ENCODE results near the gene COMP.

Gene COMP

DNA sequence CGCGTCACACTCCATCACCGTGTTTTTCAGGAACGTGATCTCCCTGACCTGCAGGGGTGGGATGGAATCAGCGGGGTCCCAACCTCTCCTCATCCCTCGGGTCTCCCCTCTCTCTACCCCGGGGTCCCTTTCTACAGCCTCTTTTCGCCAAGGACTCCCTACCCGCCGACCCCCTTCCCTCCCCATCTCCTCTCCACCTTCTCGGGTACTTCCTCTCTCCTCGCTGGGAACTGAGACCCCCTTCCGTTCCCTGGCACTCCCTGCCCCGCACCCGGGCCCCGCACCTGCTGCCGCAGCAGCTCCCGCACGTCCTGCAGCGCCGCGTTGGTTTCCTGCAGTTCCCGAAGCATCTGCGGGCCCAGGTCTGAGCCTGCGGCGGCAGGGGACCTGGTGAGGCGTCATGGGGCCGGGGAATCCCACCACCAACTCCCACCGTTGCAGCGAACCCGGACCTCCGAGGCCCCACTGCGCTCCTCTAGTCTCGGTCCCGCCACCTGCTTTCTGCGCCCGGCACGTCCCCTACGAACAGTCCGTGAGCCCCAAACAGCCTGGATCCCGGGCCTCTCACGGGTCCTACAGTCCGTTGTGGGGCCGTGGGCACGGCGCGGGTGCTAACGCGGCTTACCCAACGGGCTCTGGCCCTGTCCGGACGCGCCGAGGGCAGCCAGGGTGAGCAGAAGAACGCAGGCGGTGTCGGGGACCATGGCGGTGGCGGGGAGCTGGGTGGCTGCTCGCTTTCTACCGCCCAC, at the start of gene COMP:
COMP (minus strand) TSS at position 740 of the 749 bp plus-strand sequence; CDS start at position 704, 36 bp downstream.
- in situ Hi-C loops (cut with HindIII; ENCODE audit: low pct_ligation_motif_present, low sequenced_read_pairs) = no loop called here
- no peaks in the 10 kb centered on the region for H3K36me3 ChIP-seq (replicated peaks)
- DNase-seq = no peak
- no peak within 1 kb of the TSS for H3K4me3 ChIP-seq (ENCODE audit: low read depth, low read length)
- no peak within 1 kb of the TSS for H3K27ac ChIP-seq
- TF ChIP-seq, protein P1, sequence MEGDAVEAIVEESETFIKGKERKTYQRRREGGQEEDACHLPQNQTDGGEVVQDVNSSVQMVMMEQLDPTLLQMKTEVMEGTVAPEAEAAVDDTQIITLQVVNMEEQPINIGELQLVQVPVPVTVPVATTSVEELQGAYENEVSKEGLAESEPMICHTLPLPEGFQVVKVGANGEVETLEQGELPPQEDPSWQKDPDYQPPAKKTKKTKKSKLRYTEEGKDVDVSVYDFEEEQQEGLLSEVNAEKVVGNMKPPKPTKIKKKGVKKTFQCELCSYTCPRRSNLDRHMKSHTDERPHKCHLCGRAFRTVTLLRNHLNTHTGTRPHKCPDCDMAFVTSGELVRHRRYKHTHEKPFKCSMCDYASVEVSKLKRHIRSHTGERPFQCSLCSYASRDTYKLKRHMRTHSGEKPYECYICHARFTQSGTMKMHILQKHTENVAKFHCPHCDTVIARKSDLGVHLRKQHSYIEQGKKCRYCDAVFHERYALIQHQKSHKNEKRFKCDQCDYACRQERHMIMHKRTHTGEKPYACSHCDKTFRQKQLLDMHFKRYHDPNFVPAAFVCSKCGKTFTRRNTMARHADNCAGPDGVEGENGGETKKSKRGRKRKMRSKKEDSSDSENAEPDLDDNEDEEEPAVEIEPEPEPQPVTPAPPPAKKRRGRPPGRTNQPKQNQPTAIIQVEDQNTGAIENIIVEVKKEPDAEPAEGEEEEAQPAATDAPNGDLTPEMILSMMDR (IDR thresholded peaks at IDR 0.05; ENCODE audit: low read depth, low read length, missing control alignments) = no peak
- H3K27me3 ChIP-seq (replicated peaks) = peaks cover 75% of the 10 kb centered on the region

DNA sequence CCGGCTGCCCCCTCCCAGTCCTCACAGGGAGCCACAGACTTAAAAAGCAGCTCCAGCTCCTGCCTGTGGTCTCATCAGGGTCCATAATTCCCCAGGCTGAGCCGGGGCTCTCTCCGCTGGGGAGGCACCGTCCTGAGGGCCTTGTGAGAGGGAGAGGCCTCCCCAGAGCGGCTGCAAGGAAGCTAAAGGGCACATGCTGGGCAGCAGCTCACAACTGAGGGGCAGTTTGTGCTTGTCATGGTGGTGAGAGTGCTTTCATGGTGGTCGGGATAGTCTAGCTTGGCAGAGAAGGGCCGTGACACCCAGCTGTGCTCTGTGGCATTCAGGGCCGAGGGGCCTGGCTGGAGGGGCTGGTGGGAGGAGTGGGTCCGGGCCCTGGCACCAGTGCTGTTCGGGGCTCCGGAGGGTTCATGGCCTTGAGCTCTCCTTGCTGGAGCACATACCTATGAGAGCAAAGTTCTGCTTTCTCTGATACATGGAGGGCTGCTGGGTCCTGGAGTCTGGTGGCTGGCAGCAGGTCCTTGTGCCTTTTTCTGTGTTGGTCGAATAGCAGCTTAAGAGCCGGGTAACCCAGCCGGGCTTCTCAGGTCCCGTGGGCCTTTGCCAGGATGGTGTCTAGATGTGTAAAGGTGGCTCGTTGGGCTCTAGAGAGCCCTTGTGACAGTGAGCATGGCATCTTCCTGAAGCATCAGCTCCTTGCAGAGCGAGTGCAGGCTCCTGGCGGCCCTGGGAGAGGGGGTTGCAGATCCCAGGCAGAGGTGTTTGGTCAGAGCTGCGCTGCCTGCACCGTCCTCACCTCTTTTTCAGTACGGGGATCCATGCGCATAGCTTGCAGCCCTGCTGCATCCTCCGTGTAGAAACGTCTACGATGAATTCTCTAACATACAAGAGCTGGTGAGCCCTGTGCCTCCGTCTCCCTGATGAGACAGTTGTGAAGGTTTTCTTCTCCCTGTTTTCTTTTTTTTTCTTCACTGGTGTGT, 49.5 kb upstream of the COMP start:
- H3K27ac ChIP-seq = no peak overlapping the region

DNA sequence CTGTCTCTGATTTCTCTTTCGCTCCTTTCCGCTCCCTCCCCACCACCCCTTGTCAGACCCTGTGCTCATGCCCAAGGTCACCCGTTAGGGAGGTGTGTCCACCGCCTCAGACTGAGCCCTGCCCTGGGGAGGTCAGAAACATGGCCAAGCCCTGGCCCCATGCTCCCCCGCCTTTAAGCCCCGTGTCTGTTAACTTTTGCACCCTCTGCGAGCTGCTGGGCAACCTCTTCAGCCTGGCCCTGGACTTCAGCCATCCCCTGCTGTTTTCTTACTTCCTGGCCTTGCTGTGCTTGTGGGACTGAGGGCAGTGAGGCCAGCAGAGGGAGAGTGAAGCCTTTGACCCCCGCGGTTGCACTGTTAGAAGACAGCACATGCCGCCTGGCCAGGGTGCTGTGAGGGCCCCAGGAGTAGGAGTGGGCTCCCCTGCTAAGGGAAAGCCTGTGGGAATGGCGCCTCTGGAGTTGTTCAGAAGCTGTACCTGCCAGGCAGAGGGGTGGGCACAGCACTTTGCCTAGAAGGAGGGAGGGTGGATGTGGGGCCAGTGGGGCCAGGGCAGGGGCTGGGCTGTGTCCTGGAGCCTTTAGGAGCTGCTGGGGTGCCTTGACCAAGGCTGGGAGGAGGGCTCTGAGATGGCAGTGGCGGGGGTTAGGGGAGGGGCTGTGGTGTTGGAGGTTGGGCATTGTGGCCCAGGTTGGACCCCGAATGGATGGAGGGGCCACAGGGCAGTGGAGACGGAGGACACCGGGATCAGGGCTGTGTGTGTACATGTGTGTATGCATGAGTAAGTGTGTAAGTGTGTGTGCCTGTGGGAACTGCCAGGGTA, 48.6 kb upstream of the COMP start:
- in situ Hi-C loops (cut with HindIII; ENCODE audit: low pct_ligation_motif_present, low sequenced_read_pairs) = no loop called here
- no peaks in the 10 kb centered on the region for H3K27me3 ChIP-seq (replicated peaks)
- H3K27ac ChIP-seq = no peak overlapping the region
- no peak overlapping the region for H3K4me3 ChIP-seq (ENCODE audit: low read depth, low read length)
- H3K36me3 ChIP-seq (replicated peaks) = peaks cover 7% of the 10 kb centered on the region
- TF ChIP-seq, protein P1 (IDR thresholded peaks at IDR 0.05; ENCODE audit: low read depth, low read length, missing control alignments) = no peak
- no peak for DNase-seq

More for the DNA sequence above, 49.5 kb upstream of the COMP start:
- Histone ChIP-seq H3K4me3 (ENCODE audit: low read depth, low read length) (no peak overlapping the region), H3K36me3 (replicated peaks) (peaks cover 3% of the 10 kb centered on the region), H3K27me3 (replicated peaks) (no peaks in the 10 kb centered on the region)
- in situ Hi-C loops (cut with HindIII; ENCODE audit: low pct_ligation_motif_present, low sequenced_read_pairs) = no loop called here
- TF ChIP-seq, protein P1 (IDR thresholded peaks at IDR 0.05; ENCODE audit: low read depth, low read length, missing control alignments) = no peak
- DNase-seq = no peak

DNA sequence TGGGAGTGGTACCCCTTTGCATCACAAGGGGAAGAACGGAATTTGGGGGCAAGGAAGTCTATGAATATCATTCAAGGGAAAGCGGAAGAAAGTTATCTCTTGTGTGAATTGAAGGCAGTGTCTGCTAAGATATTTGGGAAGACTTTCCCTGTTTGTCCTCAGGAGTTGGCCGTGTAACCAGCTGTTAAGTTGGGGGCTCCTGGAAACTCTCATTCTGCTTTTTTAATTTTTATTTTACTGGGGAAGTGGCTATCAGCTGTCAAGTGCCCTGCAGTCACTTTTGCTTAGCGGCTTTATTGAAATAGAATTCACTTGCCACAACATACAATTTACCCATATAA, 43.5 kb upstream of the COMP start:
- Histone ChIP-seq H3K27ac (no peak overlapping the region), H3K36me3 (replicated peaks) (peaks cover 7% of the 10 kb centered on the region), H3K27me3 (replicated peaks) (no peaks in the 10 kb centered on the region), H3K4me3 (ENCODE audit: low read depth, low read length) (no peak overlapping the region)
- DNase-seq = no peak
- TF ChIP-seq, protein P1 (IDR thresholded peaks at IDR 0.05; ENCODE audit: low read depth, low read length, missing control alignments) = no peak
- in situ Hi-C loops (cut with HindIII; ENCODE audit: low pct_ligation_motif_present, low sequenced_read_pairs) = no loop called here

GRCh38 chr19:18833849-18834643, 42.9 kb upstream of the COMP start:
- TF ChIP-seq, protein P1 (IDR thresholded peaks at IDR 0.05; ENCODE audit: low read depth, low read length, missing control alignments) = no peak
- no peak for DNase-seq
- Histone ChIP-seq H3K36me3 (replicated peaks) (peaks cover 7% of the 10 kb centered on the region), H3K27me3 (replicated peaks) (no peaks in the 10 kb centered on the region), H3K4me3 (ENCODE audit: low read depth, low read length) (peak overlapping the region; percentile 77), H3K27ac (no peak overlapping the region)
- in situ Hi-C loops (cut with HindIII; ENCODE audit: low pct_ligation_motif_present, low sequenced_read_pairs) = no loop called here
